Erythroblast (primary cell): Measurements from ENCODE around the gene CELF4.

Experiments used
- GATA1 ChIP-seq: IDR thresholded peaks from 2 replicates; pipeline ENCODE4 v1.6.1; 2011; ENCODE audit warnings: low read depth, mild to moderate bottlenecking, control low read depth, low read length, moderate library complexity
- POLR2A ChIP-seq: IDR thresholded peaks from 2 replicates; pipeline ENCODE4 v1.6.1; 2011; ENCODE audit warnings: mild to moderate bottlenecking, low read length

- no peak for TF ChIP-seq POLR2A
- no peak for TF ChIP-seq GATA1
These were observed 69.0 kb downstream of the CELF4 start for GRCh38 chr18:37496568-37496967.
